NCI-H2227 (cell line): ENCODE results near the gene PROSER3.
"Not testable (repeated sequence)": the region's sequence is repeated elsewhere in the genome, so short reads cannot be mapped to it uniquely, and the experiment has no call there.

Experiments used
- DNase-seq: peaks from one replicate; lab custom pipeline; 2025; ENCODE audit not compliant: unreplicated experiment; lab: John Stamatoyannopoulos, UW

PROSER3 gene

DNA sequence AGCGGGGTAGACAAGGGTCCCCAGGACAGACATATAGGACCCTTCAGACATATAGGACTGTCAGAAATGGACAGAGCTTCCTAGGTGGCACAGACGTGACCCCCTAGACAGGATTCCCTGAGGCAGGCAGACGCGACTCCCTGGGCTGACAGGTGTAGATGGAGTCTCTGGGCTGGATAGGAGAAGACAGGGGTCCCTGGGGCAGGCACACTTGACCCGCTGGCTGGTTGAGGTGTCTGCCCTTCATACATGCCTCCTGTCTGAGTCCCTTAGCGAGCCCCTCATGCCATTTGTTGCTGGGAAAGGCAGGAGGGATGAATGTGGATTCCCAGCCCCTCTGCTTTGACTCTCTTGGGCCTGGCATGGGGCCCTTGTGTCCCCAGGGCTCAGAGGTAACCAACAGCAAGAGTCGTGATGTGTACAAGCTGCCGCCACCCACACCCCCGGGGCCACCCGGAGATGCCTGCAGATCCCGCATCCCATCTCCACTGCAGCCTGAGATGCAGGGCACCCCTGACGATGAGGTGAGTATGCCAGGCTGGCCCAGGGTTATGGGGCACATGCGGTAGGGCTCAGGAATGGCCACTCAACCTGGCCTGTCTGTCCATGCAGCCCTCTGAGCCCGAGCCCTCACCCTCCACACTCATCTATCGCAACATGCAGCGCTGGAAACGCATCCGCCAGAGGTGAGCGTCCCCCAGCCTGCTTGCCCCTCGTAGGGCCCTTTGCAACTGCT, 4.2 kb upstream of the PROSER3 start:
- DNase-seq, result no peak

- DNase-seq, result no peak
These were observed 3.4 kb upstream of the PROSER3 start for GRCh38 chr19:35754370-35755130.

DNA sequence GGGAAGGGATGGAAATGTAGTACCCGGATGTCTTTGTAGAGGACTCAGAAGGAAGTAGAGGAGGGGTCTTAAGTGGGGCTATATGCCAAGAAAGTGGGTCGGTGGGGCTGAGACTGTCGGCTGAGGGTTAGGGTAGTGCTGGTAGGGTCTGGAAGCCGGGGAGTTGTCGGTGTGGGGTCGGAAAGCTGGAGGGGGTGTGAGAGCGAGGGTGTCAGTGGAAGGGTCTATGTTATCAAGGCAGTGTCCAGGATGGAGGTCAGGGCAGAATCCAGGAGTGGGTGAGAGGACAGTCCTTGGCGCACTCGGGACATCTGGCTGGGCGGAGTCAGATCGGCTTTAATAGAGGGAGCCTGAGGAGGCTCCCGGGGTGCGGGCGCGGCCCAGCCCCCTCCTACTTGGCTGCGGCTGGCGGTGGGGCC, 2.8 kb upstream of the PROSER3 start:
- no peak for DNase-seq

- no peak for DNase-seq
These were observed 2.2 kb upstream of the PROSER3 start for GRCh38 chr19:35755550-35756376.

- DNase-seq, result peak; percentile 78
These were observed 1.4 kb upstream of the PROSER3 start, which contains the start of gene HSPB6 for GRCh38 chr19:35756377-35757230. Gene HSPB6, minus strand, starts transcription at chr19:35757029. Its CDS starts 21 bp downstream, at chr19:35757008.

DNA sequence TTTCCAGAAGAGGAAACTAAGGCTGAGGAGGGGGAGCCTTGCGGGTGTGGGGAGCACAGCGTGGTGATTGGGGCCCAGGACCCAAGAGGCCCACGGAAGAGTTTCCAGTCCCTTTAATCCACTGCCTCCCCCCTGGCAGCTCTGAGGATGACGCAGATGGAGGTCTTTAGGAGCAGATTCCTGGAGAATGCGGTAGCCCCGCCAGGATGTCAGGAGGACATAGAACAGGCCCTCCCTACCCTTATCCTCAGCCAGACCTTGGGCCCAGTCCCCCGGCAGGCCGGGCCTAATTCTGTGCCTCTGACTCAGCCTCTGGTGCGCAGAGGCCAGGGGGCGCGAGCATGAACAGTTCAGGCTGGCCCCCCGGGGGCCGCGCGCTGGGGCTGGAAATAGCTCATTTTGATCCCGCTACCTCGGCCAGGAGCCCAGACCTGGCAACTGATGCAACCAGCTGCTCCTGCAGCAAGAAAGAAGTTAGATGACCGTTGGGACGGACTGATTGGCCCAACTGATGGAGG, 686 bp upstream of the PROSER3 start:
- peak; percentile 93 for DNase-seq

DNA sequence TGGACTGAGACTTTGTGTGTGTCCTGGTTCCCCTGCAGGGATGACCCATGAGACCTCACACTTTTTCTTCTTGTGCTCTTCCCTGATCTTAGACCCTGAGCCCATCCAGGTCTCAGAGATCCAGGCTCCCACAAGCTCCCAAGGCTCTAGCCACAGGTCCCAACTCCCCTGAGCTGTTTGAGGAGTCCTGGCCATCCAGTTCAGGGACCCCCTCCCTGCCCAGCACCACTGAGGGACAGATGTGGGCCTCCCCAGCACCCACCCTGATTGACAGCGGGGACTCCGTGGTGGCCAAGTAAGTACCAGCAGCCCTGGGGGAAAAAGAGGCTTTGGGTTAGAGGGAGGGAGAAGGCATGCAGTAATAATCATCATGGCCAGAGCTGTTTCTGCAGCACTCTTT, 1.7 kb downstream of the PROSER3 start:
- no peak for DNase-seq

GRCh38 chr19:35760711-35761349, 2.9 kb downstream of the PROSER3 start:
- DNase-seq, result no peak

- no peak for DNase-seq
These were observed 6.7 kb downstream of the PROSER3 start for GRCh38 chr19:35764432-35765315.

GRCh38 chr19:35766571-35767104, 8.7 kb downstream of the PROSER3 start:
- no peak for DNase-seq

DNA sequence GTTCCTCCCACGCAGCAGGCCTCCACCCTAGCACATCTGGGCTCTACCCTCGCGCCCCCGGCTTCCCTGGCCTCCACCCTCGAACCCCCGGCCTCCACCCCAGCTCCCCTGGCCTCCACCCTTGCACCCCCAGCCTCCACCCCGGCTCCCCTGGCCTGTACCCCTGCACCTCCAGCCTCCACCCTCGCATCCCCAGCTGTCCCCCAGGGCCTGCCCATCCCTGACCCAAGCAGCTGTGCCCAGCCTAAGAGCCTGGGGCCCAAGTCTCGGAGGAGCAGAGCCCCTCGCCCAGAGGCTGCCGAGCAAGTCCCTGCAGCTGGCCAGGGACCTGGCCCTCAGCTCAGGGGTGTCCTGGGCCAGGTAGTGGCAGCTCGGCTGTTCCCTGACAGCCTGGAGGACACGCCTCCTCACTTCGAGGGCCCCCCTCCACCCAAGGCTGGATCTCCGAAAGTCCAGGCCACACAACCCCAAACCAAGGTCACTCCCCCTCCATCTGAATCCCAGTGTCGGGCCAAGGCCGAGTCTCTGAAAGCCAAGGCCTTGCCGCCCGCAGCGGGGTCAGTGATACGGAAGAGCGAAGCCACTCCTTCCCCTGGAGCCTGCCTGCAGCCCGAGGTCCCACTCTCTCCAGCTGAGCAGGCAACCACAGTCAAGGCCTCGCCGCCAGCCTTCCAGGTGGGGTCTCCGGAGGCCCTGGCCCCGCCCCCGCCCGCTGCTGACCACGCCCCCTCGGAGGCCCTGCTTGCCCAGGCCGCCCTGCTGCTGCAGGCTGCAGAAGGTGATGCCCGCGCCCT, 9.5 kb downstream of the PROSER3 start:
- DNase-seq, result peak; percentile 76

- DNase-seq, result no peak
These were observed 10.1 kb downstream of the PROSER3 start for GRCh38 chr19:35768082-35768421.

GRCh38 chr19:35772362-35772761, 14.4 kb downstream of the PROSER3 start:
- not testable (repeated sequence) for DNase-seq

- peak; percentile 64 for DNase-seq
These were observed 15.2 kb downstream of the PROSER3 start for GRCh38 chr19:35773020-35773806.

GRCh38 chr19:35774274-35775045, 16.5 kb downstream of the PROSER3 start:
- peak; percentile 80 for DNase-seq

DNA sequence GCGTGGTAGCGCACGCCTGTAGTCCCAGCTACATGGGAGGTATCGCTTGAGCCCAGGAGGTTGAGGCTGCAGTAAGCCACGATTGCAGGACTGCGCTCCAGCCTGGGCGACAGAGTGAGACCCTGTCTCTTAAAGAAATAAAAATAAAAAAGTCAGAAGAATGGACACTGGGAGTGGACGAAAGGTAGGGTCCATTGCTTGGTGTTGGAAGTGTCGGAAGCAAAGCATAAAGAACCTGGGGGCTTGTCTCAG, 17.0 kb downstream of the PROSER3 start:
- DNase-seq, result no peak
